ENCODE data around the gene MAN2A2.
A peak's percentile ranks its signal among the peaks of the same experiment; 100 is the strongest.
"Not testable (repeated sequence)": the region's sequence is repeated elsewhere in the genome, so short reads cannot be mapped to it uniquely, and the experiment has no call there.

MAN2A2 gene

DNA sequence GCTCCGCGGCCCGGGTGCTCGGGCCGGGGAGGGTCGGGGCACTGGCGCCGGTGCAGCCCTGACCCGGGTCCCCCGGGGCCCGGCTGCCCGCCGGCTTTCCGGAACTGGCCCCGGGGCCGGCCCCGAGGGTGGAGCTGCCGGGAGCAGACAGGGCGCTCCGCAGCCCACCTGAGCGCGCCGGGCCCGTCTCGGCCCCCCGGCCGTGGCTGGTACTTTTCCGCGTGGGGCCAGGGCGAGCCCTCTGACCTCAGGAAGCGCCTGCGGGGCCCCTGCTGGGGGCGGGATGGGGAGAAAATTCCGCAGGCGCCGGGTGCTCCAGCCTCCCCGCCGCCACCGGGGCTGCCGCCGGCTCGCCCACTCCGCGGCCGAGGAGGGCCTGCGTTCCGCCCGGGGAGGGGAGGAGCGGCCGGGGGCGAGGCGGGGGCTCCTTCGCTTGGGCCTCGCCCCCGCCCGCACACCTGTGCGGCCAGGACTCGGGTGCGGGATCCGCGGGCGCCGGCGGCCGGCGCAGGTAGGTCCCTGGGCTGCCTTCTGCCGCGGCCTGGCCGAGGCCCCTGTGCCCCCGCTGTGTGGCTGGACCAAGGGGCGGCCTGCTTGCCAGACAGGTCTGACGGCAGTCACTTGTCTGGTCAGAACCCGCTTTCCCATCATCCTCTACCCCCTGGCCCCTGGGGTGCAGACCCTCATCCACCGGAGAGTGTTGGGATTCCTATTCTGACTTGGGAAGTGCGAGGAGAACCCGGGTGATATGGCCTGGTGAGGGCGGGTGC, 31.2 kb upstream of the MAN2A2 start:
- TF ChIP-seq, protein P1, sequence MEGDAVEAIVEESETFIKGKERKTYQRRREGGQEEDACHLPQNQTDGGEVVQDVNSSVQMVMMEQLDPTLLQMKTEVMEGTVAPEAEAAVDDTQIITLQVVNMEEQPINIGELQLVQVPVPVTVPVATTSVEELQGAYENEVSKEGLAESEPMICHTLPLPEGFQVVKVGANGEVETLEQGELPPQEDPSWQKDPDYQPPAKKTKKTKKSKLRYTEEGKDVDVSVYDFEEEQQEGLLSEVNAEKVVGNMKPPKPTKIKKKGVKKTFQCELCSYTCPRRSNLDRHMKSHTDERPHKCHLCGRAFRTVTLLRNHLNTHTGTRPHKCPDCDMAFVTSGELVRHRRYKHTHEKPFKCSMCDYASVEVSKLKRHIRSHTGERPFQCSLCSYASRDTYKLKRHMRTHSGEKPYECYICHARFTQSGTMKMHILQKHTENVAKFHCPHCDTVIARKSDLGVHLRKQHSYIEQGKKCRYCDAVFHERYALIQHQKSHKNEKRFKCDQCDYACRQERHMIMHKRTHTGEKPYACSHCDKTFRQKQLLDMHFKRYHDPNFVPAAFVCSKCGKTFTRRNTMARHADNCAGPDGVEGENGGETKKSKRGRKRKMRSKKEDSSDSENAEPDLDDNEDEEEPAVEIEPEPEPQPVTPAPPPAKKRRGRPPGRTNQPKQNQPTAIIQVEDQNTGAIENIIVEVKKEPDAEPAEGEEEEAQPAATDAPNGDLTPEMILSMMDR (IDR thresholded peaks at IDR 0.05; ENCODE audit: extremely low read depth, missing control alignments), result no peak
- DNase-seq (ENCODE audit: low spot score), result peak; percentile 63

DNA sequence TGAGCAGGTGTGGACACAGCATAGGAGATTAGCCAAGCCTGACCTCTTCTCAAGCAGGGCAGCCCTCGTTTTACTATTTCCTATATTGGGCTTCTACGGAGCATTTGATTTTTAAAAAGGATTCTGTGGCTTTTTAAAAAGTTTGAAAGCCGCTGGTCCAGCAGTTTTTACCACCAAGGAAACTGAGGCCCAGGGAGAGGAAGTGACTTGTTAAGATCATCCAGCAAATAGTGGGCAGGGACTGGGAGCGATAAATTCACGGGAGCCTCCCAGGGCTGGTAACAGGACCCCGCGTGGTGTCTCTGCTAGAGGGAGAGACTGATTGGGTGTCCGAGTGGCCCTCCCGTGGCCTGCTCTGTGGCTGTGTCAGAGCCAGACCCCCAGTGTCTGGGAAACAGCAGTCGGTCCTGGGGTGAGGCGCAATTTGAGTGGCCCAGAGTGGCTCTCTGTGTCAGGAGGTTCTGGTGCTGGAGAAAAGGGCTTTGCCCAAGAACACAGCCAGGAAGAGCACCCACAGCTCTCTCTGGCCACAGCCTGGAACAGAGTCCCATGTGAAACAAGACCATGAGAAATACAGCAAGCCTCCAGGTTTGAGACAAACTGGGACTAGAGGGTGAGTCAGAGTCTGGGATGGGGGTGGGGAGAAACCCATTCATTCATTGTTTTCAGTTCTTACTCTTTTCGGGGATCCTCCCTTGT, 30.5 kb upstream of the MAN2A2 start:
- peak; percentile 70 for DNase-seq (ENCODE audit: low spot score)
- TF ChIP-seq, protein P1 (IDR thresholded peaks at IDR 0.05; ENCODE audit: extremely low read depth, missing control alignments), result no peak

DNA sequence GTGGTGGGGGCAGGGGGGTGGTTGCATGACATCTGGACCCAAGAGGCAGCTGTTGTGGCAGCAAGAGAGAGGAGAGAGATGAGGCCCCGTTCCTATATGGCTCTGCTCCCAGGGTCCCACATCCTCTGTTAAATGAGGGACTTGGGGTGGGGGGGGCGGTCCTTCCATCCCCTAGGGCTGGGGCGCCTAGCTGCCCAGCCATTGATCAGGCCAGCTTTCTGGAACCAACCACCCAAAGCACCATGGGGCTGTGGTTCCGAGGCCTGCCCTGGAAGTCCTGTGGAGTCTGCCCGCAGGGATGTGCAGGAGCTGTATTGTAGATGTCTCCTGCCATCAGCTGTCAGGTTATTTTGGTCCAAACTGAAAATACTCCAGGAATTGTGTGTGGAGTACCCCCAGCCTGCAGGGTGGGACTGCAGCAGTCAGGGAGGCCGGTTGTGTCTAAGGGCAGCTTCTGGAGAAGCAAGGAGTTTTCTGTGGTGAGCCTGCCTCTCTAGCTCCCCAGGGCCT, 29.6 kb upstream of the MAN2A2 start:
- TF ChIP-seq, protein P1 (IDR thresholded peaks at IDR 0.05; ENCODE audit: extremely low read depth, missing control alignments), result no peak
- no peak for DNase-seq (ENCODE audit: low spot score)

DNA sequence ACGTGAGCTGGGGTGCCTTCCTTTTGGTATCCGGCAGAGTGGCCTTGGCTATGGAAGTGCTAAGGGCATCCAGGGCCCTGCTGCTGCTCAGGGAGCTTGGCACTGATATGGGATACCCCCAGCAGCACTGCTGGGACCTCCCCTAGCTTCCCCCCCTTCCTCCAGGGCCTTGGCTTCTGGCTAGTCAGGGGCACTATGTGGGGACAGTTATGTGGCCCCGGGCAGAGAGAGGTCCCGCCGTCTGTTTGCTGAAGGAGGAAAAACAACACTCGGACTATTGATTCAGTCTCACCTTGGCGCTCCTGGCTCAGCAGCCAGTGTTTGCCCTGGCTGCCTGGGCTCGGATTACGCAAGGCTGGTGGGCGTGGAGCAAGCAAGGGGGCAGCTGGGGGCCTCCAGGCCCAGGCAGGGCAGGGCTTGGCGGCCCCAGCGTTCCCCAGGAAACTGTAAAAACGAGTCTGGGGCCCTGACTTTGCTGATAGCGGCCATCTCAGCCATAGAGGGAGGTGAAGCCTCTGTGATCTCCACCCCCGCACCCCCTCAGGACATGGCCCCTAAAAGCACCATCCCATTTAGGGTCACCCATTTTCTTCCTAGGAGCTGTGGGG, 29.0 kb upstream of the MAN2A2 start:
- no peak for DNase-seq (ENCODE audit: low spot score)

DNA sequence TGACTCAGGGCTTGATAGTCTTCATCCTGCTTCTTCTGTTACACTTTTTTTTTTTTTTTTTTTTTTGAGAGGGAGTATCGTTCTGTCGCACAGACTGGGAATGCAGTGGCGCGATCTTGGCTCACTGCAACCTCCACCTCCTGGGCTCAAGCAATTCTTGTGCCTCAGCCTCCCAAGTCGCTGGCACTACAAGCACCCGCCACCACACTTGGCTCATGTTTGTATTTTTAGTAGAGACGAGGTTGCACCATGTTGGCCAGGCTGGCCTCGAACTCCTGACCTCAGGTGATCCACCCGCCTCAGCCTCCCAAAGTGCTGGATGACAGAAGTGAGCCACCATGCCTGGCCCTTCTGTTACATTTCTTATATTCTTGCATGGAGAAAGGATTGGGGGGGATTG, 28.1 kb upstream of the MAN2A2 start:
- DNase-seq (ENCODE audit: low spot score), result not testable (repeated sequence)

More for the DNA sequence above, 29.0 kb upstream of the MAN2A2 start:
- TF ChIP-seq, protein P1 (IDR thresholded peaks at IDR 0.05; ENCODE audit: extremely low read depth, missing control alignments), result no peak

DNA sequence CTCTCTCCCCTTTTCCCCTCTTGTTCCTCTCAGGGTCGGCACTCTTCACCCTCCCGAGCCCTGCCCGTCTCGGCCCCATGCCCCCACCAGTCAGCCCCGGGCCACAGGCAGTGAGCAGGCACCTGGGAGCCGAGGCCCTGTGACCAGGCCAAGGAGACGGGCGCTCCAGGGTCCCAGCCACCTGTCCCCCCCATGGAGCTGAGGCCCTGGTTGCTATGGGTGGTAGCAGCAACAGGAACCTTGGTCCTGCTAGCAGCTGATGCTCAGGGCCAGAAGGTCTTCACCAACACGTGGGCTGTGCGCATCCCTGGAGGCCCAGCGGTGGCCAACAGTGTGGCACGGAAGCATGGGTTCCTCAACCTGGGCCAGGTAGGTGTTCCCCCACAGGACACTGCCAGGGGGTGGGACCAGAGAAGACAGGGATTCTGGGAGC, 27.5 kb upstream of the MAN2A2 start:
- TF ChIP-seq, protein P1 (IDR thresholded peaks at IDR 0.05; ENCODE audit: extremely low read depth, missing control alignments), result no peak
- no peak for DNase-seq (ENCODE audit: low spot score)

DNA sequence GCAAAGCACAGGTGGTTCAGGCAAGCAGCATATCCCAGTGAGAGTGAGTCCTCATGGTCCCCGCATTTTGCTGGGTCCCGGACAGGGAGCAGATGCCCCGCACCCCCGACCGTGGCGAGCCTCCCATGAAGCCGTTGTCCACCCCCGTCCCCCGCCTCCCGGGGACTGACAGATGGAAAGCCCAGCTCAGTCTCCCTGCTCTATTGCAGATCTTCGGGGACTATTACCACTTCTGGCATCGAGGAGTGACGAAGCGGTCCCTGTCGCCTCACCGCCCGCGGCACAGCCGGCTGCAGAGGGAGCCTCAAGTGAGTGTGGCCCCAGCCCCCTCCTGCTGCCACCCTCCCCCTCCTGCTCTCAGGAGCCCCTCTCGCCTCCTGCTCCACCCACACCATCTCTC, 27.1 kb upstream of the MAN2A2 start:
- DNase-seq (ENCODE audit: low spot score), result no peak
- TF ChIP-seq, protein P1 (IDR thresholded peaks at IDR 0.05; ENCODE audit: extremely low read depth, missing control alignments), result no peak

All from GM20000 (cell line).